HepG2 (cell line): ENCODE measurements around the gene BPIFB6. TPM values are rescaled to one million over a fixed set of nuclear protein-coding genes. Genes with fewer than 3 reads are reported as not detected.
A peak's percentile ranks its signal among the peaks of the same experiment; 100 is the strongest.

ENCODE experiments used
- AGO2 ChIP-seq: fragments of 200-400 bp; formaldehyde crosslinking; optimal IDR thresholded peaks from 2 replicates; pipeline ENCODE3; 2017; ENCODE audit warnings: mild to moderate bottlenecking, low read depth, low read length, moderate library complexity
- BCL6 ChIP-seq: IDR thresholded peaks from 2 replicates; pipeline ENCODE4 v1.6.1; 2016; ENCODE audit warnings: missing genetic modification reagents, missing compliant biosample characterization
- CTCF ChIP-seq: sonication (generic); formaldehyde crosslinking; IDR thresholded peaks from 2 replicates; pipeline ENCODE4 v1.5.0; 2020; ENCODE audit warnings: mild to moderate bottlenecking, missing genetic modification reagents, moderate library complexity
- FOXP1 ChIP-seq, 2 experiments: fragments of 450-650 bp in 1 of 2; IDR thresholded peaks; 2 replicates each; pipeline ENCODE4 v1.6.1; 2017 to 2018; ENCODE audit warnings: antibody characterized with exemption in 1 of 2
- GATAD2A ChIP-seq: IDR thresholded peaks from 2 replicates; pipeline ENCODE4 v1.6.1; 2016
- GPN1 ChIP-seq: sonication (generic); formaldehyde crosslinking; IDR thresholded peaks from 2 replicates; pipeline ENCODE4 v1.5.1; 2020; ENCODE audit warnings: missing genetic modification reagents, borderline replicate concordance
- HMG20A ChIP-seq: IDR thresholded peaks from 2 replicates; pipeline ENCODE4 v1.6.1; 2016; ENCODE audit warnings: borderline replicate concordance
- ISL2 ChIP-seq: sonication (generic); formaldehyde crosslinking; IDR thresholded peaks from 2 replicates; pipeline ENCODE4 v1.5.0; 2020; ENCODE audit warnings: missing genetic modification reagents
- MED13 ChIP-seq: sonication (generic); formaldehyde crosslinking; IDR thresholded peaks from 2 replicates; pipeline ENCODE4 v1.5.0; 2020; ENCODE audit warnings: missing genetic modification reagents
- NFE2L1 ChIP-seq: sonication (generic); formaldehyde crosslinking; IDR thresholded peaks from 2 replicates; pipeline ENCODE4 v1.4.0; 2020; ENCODE audit warnings: missing genetic modification reagents, mild to moderate bottlenecking, borderline replicate concordance
- NR2F1 ChIP-seq, 2 experiments: fragments of 450-650 bp in 1 of 2; formaldehyde crosslinking in 1 of 2; IDR thresholded peaks; 2 replicates each; pipeline versions ENCODE4 v1.5.0 to v1.6.1; 2016 to 2020; ENCODE audit warnings: mild to moderate bottlenecking in 1 of 2, missing compliant biosample characterization in 1 of 2, missing genetic modification reagents in 1 of 2, moderate library complexity in 1 of 2
- NR2F6 ChIP-seq, 2 experiments: IDR thresholded peaks; 2 replicates each; pipeline ENCODE4 v1.6.1; 2016; ENCODE audit warnings: antibody characterized with exemption in 1 of 2, mild to moderate bottlenecking in 1 of 2
- PAXIP1 ChIP-seq: sonication (generic); formaldehyde crosslinking; conservative IDR thresholded peaks from 2 replicates; pipeline ENCODE4 v1.4.0; 2020; ENCODE audit warnings: mild to moderate bottlenecking, missing genetic modification reagents, moderate library complexity
- THAP7 ChIP-seq: sonication (generic); formaldehyde crosslinking; IDR thresholded peaks from 2 replicates; pipeline ENCODE4 v1.8.1; 2023; ENCODE audit warnings: mild to moderate bottlenecking, missing genetic modification reagents
- YEATS2 ChIP-seq: sonication (generic); formaldehyde crosslinking; IDR thresholded peaks from 2 replicates; pipeline ENCODE4 v1.4.0; 2020; ENCODE audit warnings: missing genetic modification reagents, borderline replicate concordance
- ZFP36L1 ChIP-seq: sonication (generic); formaldehyde crosslinking; IDR thresholded peaks from 2 replicates; pipeline ENCODE4 v1.8.0; 2022; ENCODE audit warnings: mild to moderate bottlenecking, missing genetic modification reagents, moderate library complexity
- ZFX ChIP-seq: sonication (generic); formaldehyde crosslinking; IDR thresholded peaks from 2 replicates; pipeline ENCODE4 v1.4.0; 2020; ENCODE audit warnings: mild to moderate bottlenecking, low read depth, missing genetic modification reagents, moderate library complexity
- ZHX1 ChIP-seq: sonication (generic); formaldehyde crosslinking; IDR thresholded peaks from 2 replicates; pipeline ENCODE4 v1.8.1; 2022; ENCODE audit warnings: low read depth, mild to moderate bottlenecking, missing genetic modification reagents
- ZNF207 ChIP-seq: fragments of 450-650 bp; IDR thresholded peaks from 2 replicates; pipeline ENCODE4 v1.6.1; 2016; ENCODE audit warnings: antibody characterized with exemption, borderline replicate concordance
- ZNF7 ChIP-seq: IDR thresholded peaks from 2 replicates; pipeline ENCODE4 v1.6.1; 2016; ENCODE audit warnings: missing biosample characterization, missing genetic modification reagents
- ZNF782 ChIP-seq: sonication (generic); formaldehyde crosslinking; IDR thresholded peaks from 2 replicates; pipeline ENCODE4 v1.4.0; 2020; ENCODE audit warnings: missing genetic modification reagents, mild to moderate bottlenecking, borderline replicate concordance
- ZSCAN31 ChIP-seq: sonication (generic); formaldehyde crosslinking; IDR thresholded peaks from 2 replicates; pipeline ENCODE4 v1.5.0; 2020; ENCODE audit warnings: low read depth, mild to moderate bottlenecking, missing genetic modification reagents
- polyA plus RNA-seq, 8 experiments: library from polyadenylated mRNA; depleted of rRNA in 3 of 8; stranded (reverse) in 7 of 8; unstranded in 1 of 8; fragments of >200 nt; fragmentation: Illumina TruSeq in 4 of 8; extraction: Trizol in 4 of 8; gene quantifications; 2 replicates each; pipeline versions ENCODE4 v1.2.1 to v1.2.3, GENCODE V29; 2011 to 2016; ENCODE audit warnings: low read depth in 4 of 8, missing spikeins in 1 of 8, mixed read lengths in 1 of 8; ENCODE audit not compliant: insufficient read depth in 1 of 8
- total RNA-seq, 5 experiments: library from RNA; depleted of rRNA; stranded (reverse); fragments of >200 nt; fragmentation: Illumina TruSeq; extraction: Trizol; gene quantifications; 2 replicates each; pipeline ENCODE4 v1.2.3, GENCODE V29; 2016; ENCODE audit warnings: low read depth in 1 of 5

Gene BPIFB6
- total and polyA plus RNA-seq, 2 of the 13 experiments (the other 11 are each of a cell fraction or from before 2014, with no cell fraction given), result 0.13 to 1.7 TPM

- 0 out of 2 replicates have a peak, but pooled peaks have one; percentile 32 for TF ChIP-seq ZHX1
- TF ChIP-seq ZFP36L1 (CRISPR knock-in tag), result no peak
- 0 out of 2 replicates have a peak, but pooled peaks have one; percentile 58 for TF ChIP-seq ZNF782 (CRISPR knock-in tag)
- no peak for TF ChIP-seq YEATS2
- TF ChIP-seq PAXIP1, result peak; percentile 92
- TF ChIP-seq HMG20A (CRISPR knock-in tag), result peak; percentile 43; the same call in 1 of the 2 replicates
- TF ChIP-seq NR2F6 (IDR thresholded peaks at IDR 0.05), result peak; percentile 87
- TF ChIP-seq NR2F6 (CRISPR knock-in tag; IDR thresholded peaks at IDR 0.05), result peak; percentile 85
- TF ChIP-seq MED13 (CRISPR knock-in tag), result no peak
- no peak for TF ChIP-seq AGO2
- no peak for TF ChIP-seq FOXP1 (IDR thresholded peaks at IDR 0.05)
- TF ChIP-seq FOXP1 (CRISPR knock-in tag; IDR thresholded peaks at IDR 0.05), result no peak; the same call in 1 of the 2 replicates
- 0 out of 2 replicates have a peak, but pooled peaks have one; percentile 27 for TF ChIP-seq ZSCAN31 (CRISPR knock-in tag)
- TF ChIP-seq ZNF207, result no peak
- TF ChIP-seq ZNF7 (CRISPR knock-in tag), result no peak
- 0 out of 2 replicates have a peak, but pooled peaks have one; percentile 53 for TF ChIP-seq NFE2L1 (CRISPR knock-in tag)
- TF ChIP-seq NR2F1 (CRISPR knock-in tag; IDR thresholded peaks at IDR 0.05), result 0 out of 4 replicates have a peak, but pooled peaks of 1 of the 2 experiments have one; percentile 8
- TF ChIP-seq CTCF (CRISPR knock-in tag), result no peak
- TF ChIP-seq GPN1 (CRISPR knock-in tag), result no peak
- TF ChIP-seq BCL6 (CRISPR knock-in tag), result peak; percentile 13; the same call in 1 of the 2 replicates
- peak; percentile 49; the same call in 1 of the 2 replicates for TF ChIP-seq ZFX (CRISPR knock-in tag)
- TF ChIP-seq ISL2, result peak; percentile 84
- no peak for TF ChIP-seq THAP7 (CRISPR knock-in tag)
- peak; percentile 69 for TF ChIP-seq GATAD2A (CRISPR knock-in tag)
These were observed 12.3 kb downstream of the BPIFB6 start (continued) for GRCh38 chr20:33043731-33044181.
